B cell (primary cell): Measurements from ENCODE around the gene ARHGAP35. TPM values are rescaled to one million over a fixed set of nuclear protein-coding genes. Genes with fewer than 3 reads are reported as not detected.

ENCODE experiments used
- ATAC-seq: fragments of 200-7000 bp; cut with Tn5 transposase; one replicate; pipeline ENCODE4 v1.10.0; 2021; ENCODE audit warnings: low read depth, mild to moderate bottlenecking, moderate number of reproducible peaks, moderate library complexity
- CTCF ChIA-PET: fragments of 350-600 bp; sonication (Branson Sonifier 250); formaldehyde crosslinking; loops from one replicate; lab custom pipeline; 2021; ENCODE audit warnings: antibody characterized with exemption, inconsistent platforms; lab: Charles Lee
- POLR2A ChIA-PET: fragments of 350-600 bp; sonication (Branson Sonifier 250); formaldehyde crosslinking; loops from one replicate; lab custom pipeline; 2021; ENCODE audit warnings: antibody characterized with exemption; lab: Charles Lee
- DNase-seq: peaks from one replicate; pipeline ENCODE4 v3.0.0; 2013
- H2AFZ ChIP-seq: 2 replicates; pipeline ENCODE4 v1.6.1; 2012; ENCODE audit warnings: mild to moderate bottlenecking, low read depth, low read length; ENCODE audit not compliant: insufficient read depth, poor library complexity, severe bottlenecking
- H3K27ac ChIP-seq, 2 donors: 1 replicate in 1 of 2; 2 replicates in 1 of 2; pipeline ENCODE4 v1.5.1; 2012 to 2013; ENCODE audit warnings: low read length in 2 of 2, mild to moderate bottlenecking in 2 of 2, moderate library complexity in 1 of 2
- H3K27me3 ChIP-seq, 4 experiments: fragments of 200-600 bp in 1 of 4; sonication (generic) in 1 of 4; replicated peaks in 1 of 4; 1 replicate in 2 of 4; 2 replicates in 2 of 4; pipeline versions ENCODE4 v1.6.1 to v1.7.0; 2013 to 2016; ENCODE audit warnings: low read length in 3 of 4, mild to moderate bottlenecking in 2 of 4, mixed read lengths in 1 of 4, moderate library complexity in 1 of 4; ENCODE audit not compliant: insufficient read depth in 4 of 4, control insufficient read depth in 3 of 4; ENCODE audit errors: control extremely low read depth in 1 of 4
- H3K36me3 ChIP-seq, 2 experiments: replicated peaks in 1 of 2; 1 replicate in 1 of 2; 2 replicates in 1 of 2; pipeline versions ENCODE4 v1.6.1 to v1.7.1; 2013; ENCODE audit warnings: low read length in 1 of 2; ENCODE audit not compliant: insufficient read depth in 2 of 2, control insufficient read depth in 1 of 2; ENCODE audit errors: control extremely low read depth in 1 of 2, extremely low read depth in 1 of 2
- H3K4me1 ChIP-seq, 2 donors: fragments of 200-600 bp in 1 of 2; sonication (generic) in 1 of 2; 1 replicate in 1 of 2; 2 replicates in 1 of 2; pipeline versions ENCODE4 v1.5.1 to v1.6.1; 2013 to 2017; ENCODE audit warnings: low read length in 2 of 2; ENCODE audit not compliant: control insufficient read depth in 2 of 2, insufficient read depth in 2 of 2
- H3K4me2 ChIP-seq: replicated peaks from 2 replicates; pipeline ENCODE3; 2012; ENCODE audit warnings: mild to moderate bottlenecking, low read depth, low read length; ENCODE audit not compliant: poor library complexity, severe bottlenecking
- H3K4me3 ChIP-seq, 5 experiments: fragments of 200-600 bp in 1 of 5; sonication (generic) in 1 of 5; 1 replicate in 3 of 5; 2 replicates in 2 of 5; pipeline versions ENCODE4 v1.5.1 to v1.7.0; 2011 to 2016; ENCODE audit warnings: low read length in 4 of 5, mild to moderate bottlenecking in 4 of 5, low read depth in 2 of 5, control low read depth in 1 of 5, moderate library complexity in 1 of 5; ENCODE audit not compliant: insufficient read depth in 1 of 5; ENCODE audit errors: control extremely low read depth in 1 of 5, extremely low read depth in 1 of 5
- H3K79me2 ChIP-seq: fragments of 200-600 bp; sonication (generic); one replicate; pipeline ENCODE4 v1.6.0; 2016; ENCODE audit warnings: low read length; ENCODE audit not compliant: control insufficient read depth, insufficient read depth
- H3K9ac ChIP-seq: fragments of 200-600 bp; sonication (generic); 2 replicates; pipeline ENCODE4 v1.6.1; 2017; ENCODE audit warnings: mild to moderate bottlenecking, low read length, moderate library complexity
- H3K9me3 ChIP-seq, 3 donors: one replicate each; pipeline versions ENCODE4 v1.6.1 to v1.7.1; 2013; ENCODE audit warnings: low read length in 2 of 3; ENCODE audit not compliant: control insufficient read depth in 2 of 3, insufficient read depth in 1 of 3; ENCODE audit errors: control extremely low read depth in 1 of 3
- H4K20me1 ChIP-seq: 2 replicates; pipeline ENCODE4 v1.6.0; 2012; ENCODE audit warnings: mild to moderate bottlenecking, low read length; ENCODE audit not compliant: insufficient read depth, control insufficient read depth, poor library complexity, severe bottlenecking
- H3K27ac Mint-ChIP-seq: one replicate; pipeline ENCODE4 v1.8.0; 2021; ENCODE audit warnings: mixed read lengths
- H3K27me3 Mint-ChIP-seq: one replicate; pipeline ENCODE4 v1.8.0; 2021; ENCODE audit warnings: mixed read lengths
- H3K4me1 Mint-ChIP-seq: one replicate; pipeline ENCODE4 v1.8.0; 2021; ENCODE audit warnings: mixed read lengths
- H3K4me3 Mint-ChIP-seq: one replicate; pipeline ENCODE4 v1.8.0; 2021; ENCODE audit warnings: mixed read lengths
- H3K9me3 Mint-ChIP-seq: one replicate; pipeline ENCODE4 v1.8.0; 2022; ENCODE audit warnings: mixed read lengths; ENCODE audit not compliant: insufficient read depth
- EZH2 ChIP-seq: IDR thresholded peaks from 2 replicates; pipeline ENCODE4 v1.6.1; 2012; ENCODE audit warnings: borderline replicate concordance, low read depth, mild to moderate bottlenecking, moderate library complexity, low read length; ENCODE audit not compliant: insufficient read depth, poor library complexity, severe bottlenecking
- WGBS: methylation state at CpG from one replicate; pipeline ENCODE4 v1.1.5; 2013; ENCODE audit warnings: missing lambda C conversion rate; ENCODE audit not compliant: insufficient coverage; 5-methylcytosine and 5-hydroxymethylcytosine counted together
- intact Hi-C: fragments of 100-400 bp; cut with micrococcal nuclease; formaldehyde crosslinking; loops from one replicate; pipeline ENCODE4 v1.10.0; 2022
- polyA plus RNA-seq: library from polyadenylated mRNA; depleted of rRNA; stranded (reverse); fragments of >200 nt; gene quantifications from 2 replicates; pipeline ENCODE4 v1.2.3, GENCODE V29; 2012
- total RNA-seq, 2 donors: library from RNA; stranded (reverse); fragments of 120-200 nt in 1 of 2; gene quantifications; 1 replicate in 1 of 2; 2 replicates in 1 of 2; pipeline versions ENCODE4 v1.2.3 to v1.2.4, GENCODE V29; 2013 to 2022
- TF ChIP-seq, protein P1 (sequence below): fragments of 200-600 bp; IDR thresholded peaks from one replicate; pipeline ENCODE4 v1.8.0; 2022; ENCODE audit warnings: antibody characterized with exemption, mild to moderate bottlenecking

Gene ARHGAP35
- total and polyA plus RNA-seq, 2 donors (not counting 1 experiment from before 2014, with no cell fraction given), result 9.6 to 31.3 TPM

DNA sequence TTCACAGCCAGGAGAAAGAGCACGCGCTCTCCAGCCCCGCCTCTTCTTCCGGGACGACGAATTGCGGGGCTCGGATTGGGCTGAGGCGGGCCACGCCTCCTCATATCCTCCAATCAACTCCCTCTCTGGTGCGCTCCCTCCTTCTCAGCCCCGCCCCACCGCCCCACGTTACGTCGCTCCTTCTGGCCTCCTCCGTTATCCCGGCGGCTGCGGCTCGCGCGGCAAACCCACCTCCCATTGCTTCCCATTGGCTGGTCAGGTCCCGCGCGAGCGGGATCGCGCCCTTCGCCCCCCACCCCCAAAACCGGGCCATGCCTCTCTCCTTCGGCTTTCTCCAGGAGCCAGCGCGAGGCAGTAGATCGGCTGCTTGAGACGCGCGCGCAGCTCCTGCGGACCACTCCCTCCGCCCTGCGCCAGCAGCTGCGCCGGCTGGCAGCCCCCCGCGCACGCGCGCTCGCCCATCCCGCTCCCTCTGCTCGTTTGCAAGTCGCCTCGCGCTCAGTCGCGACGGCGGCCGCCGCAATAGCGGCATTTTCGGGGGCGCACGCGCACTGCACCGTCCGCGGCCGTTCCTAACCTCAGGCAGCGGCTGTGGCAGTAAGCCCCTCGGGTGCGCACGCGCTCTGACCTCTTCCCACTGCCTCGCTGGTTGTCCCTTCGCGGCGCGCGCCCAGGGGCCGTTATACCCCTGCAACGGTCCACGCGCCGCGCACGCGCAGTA lies 512 bp upstream of the ARHGAP35 start:
- Histone ChIP-seq H3K4me1 (peaks cover 40 to 41% of the 10 kb centered on the region in 2 donors), H3K4me3 (peak overlapping the region in 4 of 5 experiments; percentile 68 to 79 (median 77)), H3K4me2 (peak overlapping the region; percentile 90), H4K20me1 (peaks cover 27% of the 10 kb centered on the region), H2AFZ (peak overlapping the region; percentile 96), H3K27me3 (no peaks in the 10 kb centered on the region), H3K36me3 (no peaks in the 10 kb centered on the region), H3K9me3 (peaks cover 0 to 10% (median 0%) of the 10 kb centered on the region in 3 donors), H3K27ac (peak overlapping the region; percentile 71 to 77), H3K79me2 (peaks cover 42% of the 10 kb centered on the region), H3K9ac (peak overlapping the region; percentile 76)
- CTCF ChIA-PET, result interaction anchor here (0.6 to 2.5 kb wide), 5 partner anchors 9 to 982 kb away, joined by 3 to 11 read pairs (median 5); no protein-coding TSS in a partner anchor
- WGBS, result under 1% methylated on average over 83 of the region's 89 CpGs
- intact Hi-C loops, result loop anchor here (1.0 to 10.0 kb wide), 6 partner anchors 9 to 395 kb away; partner anchors contain the start of genes CCDC9, DACT3, SAE1 and ZC3H4
- peaks cover 22% of the 10 kb centered on the region for H3K4me1 Mint-ChIP-seq
- H3K27me3 Mint-ChIP-seq, result no peaks in the 10 kb centered on the region
- H3K9me3 Mint-ChIP-seq, result peaks cover 2% of the 10 kb centered on the region
- TF ChIP-seq EZH2, result no peak
- TF ChIP-seq, protein P1, sequence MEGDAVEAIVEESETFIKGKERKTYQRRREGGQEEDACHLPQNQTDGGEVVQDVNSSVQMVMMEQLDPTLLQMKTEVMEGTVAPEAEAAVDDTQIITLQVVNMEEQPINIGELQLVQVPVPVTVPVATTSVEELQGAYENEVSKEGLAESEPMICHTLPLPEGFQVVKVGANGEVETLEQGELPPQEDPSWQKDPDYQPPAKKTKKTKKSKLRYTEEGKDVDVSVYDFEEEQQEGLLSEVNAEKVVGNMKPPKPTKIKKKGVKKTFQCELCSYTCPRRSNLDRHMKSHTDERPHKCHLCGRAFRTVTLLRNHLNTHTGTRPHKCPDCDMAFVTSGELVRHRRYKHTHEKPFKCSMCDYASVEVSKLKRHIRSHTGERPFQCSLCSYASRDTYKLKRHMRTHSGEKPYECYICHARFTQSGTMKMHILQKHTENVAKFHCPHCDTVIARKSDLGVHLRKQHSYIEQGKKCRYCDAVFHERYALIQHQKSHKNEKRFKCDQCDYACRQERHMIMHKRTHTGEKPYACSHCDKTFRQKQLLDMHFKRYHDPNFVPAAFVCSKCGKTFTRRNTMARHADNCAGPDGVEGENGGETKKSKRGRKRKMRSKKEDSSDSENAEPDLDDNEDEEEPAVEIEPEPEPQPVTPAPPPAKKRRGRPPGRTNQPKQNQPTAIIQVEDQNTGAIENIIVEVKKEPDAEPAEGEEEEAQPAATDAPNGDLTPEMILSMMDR, result no peak
- POLR2A ChIA-PET, result interaction anchor here (0.6 to 1.3 kb wide), 5 partner anchors 10 to 1130 kb away, joined by 3 to 6 read pairs (median 4); partner anchors contain the start of genes AP2S1 and CCDC9
- peak overlapping the region; percentile 91 for H3K4me3 Mint-ChIP-seq
- peak; percentile 97 for DNase-seq
- H3K27ac Mint-ChIP-seq, result peak overlapping the region; percentile 95
- peak; percentile 81 for ATAC-seq
